Midbrain (tissue), 1 donor: ENCODE data around the gene JAG2.

Experiments
- DNase-seq: peaks from one replicate; lab custom pipeline; 2025; lab: John Stamatoyannopoulos, UW

Gene JAG2

DNA sequence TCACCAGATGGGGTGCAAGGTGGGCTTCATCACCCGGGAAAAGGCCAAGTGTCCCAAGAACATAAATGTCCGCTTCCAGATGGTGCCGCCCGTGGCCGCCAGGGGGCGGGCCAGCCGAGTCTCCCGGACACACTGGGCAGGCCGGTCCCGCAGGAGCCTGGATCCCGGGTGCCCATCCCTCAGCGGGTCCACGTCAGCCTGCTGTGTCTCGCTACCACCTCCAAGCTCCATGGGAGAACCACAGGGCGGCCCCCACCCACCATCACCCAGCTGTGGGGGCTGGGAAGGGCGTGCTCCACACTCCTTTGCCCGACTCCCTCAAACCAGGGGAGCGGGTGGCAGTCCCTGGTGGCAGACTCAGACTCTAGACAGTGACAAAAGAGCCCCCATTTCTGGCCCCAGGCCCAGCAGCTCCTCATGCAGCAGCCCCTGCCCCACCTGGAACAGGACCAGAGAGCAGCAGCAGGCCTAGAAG, 34.5 kb upstream of the JAG2 start:
- peak; percentile 61 for DNase-seq

DNA sequence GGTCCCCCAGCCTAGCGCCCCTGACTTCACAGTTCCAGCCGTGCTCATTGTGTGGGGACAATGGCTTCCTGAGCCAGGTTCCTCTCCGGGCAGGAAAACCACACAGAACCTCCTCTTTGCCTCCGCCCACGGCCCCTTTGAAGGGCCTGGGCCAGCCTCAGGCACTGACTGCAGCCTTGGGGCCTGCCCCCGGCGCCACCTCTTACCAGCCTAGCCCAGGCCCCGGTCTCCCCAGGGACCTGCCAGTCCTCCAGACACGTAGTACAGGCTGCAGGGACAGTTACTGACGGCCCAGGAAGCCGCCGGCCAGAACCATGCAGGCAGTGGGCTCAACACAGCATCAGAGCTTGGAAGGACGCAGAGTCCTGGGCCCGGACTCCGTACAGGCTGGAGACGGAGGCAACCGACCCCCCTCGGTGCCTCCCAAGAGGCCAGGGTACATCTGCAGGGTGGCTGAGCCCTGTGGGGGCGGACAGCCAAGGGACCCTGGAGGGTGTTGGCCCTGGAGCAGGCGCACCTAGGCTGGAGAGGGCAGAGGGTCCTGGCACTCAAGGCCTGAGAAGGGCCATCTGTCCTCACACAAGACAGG, 33.4 kb upstream of the JAG2 start:
- DNase-seq: no peak

- no peak for DNase-seq
Observed at GRCh38 chr14:105201156-105201924, 32.8 kb upstream of the JAG2 start.

- DNase-seq: no peak
Observed at GRCh38 chr14:105200641-105201040, 32.1 kb upstream of the JAG2 start.

DNA sequence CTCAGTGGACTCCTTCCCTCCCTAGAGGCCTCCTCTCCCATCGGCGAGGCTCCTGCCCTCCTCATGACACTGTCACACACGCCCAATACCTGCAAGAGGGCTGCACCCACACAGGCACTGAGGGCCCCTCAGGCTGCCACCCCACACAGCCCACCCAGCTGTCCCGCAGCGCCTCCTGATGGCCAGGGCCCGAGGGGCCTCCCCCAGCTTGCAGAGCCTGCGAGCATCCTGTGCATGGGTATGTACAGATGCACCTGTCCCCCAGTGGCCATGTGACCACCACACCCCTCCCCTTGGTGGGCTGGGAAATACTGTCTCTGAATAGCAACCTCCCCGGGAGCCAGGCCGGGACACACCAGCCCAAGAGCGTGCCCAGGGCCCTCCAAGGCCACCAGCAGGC, 31.5 kb upstream of the JAG2 start:
- DNase-seq: no peak

DNA sequence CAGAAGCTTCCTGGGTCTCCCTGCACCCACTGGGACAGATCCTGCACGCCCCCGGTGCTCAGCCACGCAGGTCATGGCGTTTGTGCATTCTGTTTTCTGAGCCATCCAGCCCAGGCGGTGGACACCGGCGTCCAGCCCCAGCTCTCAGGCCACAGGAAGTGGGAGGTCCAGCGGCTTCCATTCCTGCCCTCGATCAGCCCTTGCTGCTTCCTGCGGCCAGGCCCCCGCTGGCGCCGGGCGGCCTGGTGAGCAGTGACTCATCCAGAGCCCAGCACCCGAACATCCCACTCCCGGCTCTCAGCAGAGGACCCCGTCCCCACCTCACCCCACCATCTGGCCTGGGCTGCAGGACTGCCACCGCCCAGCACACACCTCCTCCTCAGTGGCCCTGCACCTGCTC, 30.5 kb upstream of the JAG2 start:
- no peak for DNase-seq

DNA sequence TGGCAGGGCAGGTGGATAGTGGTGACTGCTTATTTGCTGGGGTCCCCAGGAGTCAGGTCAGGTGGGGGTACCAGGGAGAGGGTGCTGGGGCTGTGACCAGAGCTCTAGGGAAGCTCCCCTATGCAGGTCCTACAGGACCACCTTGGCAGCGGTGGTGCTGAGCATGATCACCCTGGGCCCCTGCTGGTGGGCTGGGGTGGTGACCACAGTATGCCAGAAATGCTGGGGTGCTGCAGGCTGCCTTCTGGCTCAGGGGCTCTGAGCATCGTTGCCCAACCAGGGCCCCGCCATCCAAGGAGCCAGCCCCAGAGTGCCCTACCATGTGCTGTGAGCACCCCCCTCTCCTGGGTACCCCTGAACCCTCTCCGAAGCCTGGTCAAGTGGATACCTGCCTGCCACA, 30.0 kb upstream of the JAG2 start:
- DNase-seq: no peak

DNA sequence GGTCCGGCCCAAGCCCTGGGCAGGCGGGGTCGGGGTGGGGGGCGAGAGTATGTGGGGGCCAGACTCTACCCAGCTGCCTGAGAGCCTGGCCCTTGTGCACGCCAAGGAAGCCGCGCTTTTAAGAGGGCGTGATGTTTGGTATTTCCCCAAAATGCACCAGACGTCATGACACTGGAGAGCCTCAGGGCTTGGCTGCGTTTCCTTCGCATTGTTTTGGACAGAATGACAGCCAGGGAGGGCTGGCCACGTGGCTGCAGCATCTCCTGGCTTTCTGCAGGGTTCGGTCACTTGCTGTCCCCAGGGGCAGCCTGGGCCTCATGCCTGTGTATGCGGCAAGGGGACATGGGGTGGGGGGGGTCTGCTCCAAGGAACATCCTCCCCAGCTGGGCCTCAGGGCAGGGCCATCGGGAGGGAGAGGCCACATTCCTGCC, 28.6 kb upstream of the JAG2 start:
- DNase-seq: no peak

GRCh38 chr14:105196265-105196960, 27.8 kb upstream of the JAG2 start:
- no peak for DNase-seq

- DNase-seq: no peak
Observed at GRCh38 chr14:105195522-105196264, 27.1 kb upstream of the JAG2 start.

DNA sequence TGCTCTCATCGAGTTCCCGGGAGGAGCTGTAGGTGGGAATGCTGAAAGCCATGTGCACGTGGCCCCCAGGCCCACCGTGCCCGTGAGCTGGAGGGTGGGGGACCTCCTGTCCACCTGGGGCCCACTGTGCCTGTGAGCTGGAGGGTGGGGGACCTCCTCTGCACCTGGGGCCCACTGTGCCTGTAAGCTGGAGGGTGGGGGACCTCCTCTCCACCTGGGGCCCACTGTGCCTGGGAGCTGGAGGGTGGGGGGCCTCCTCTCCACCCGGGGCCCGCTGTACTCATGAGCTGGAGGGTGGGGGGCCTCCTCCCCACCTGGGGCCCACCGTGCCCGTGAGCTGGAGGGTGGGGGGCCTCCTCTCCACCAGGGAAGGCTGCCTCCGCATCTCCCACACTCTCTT, 26.5 kb upstream of the JAG2 start:
- no peak for DNase-seq

GRCh38 chr14:105193916-105194782, 25.6 kb upstream of the JAG2 start:
- no peak for DNase-seq

DNA sequence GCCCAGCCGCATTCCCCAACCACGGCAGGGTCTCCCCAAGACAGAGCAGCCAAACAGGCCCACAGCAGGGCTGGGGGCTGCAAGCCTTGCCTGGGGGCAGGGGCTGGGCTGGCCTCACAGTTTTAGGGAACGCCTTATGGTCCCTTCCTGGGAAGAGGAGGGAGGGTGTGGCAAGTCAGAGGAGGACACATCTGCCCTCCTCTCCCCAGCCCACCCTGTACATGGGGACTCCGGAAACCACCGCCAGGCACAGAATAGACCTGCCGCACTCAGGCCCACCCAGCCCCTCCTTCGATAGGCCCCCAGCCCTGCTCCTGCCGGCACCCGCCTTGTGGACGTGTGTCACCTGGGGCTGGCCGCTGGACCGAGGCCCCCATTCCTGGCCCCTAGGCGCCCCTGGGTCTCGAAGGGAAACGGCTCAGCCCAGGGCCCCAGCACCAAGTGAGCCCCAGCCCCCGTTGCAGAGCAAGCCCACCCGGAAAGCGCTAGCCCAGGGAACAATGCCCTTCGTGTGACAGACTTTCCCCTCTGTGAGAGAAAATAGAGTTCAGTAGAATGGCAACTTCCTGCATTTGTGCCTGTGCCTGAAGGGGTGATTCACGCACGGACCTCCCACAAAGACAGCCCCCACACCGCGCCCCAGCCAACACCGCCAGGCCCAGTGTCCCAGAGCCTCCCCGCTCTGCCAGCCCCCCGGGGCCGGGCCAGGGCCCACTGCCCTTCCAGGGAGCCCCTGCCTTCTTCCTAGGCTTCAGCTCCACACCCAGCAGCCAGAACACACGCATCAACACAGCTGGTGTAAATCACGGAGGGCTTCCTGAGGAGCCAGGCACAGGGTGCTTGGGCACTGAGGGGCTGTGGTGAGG, 24.5 kb upstream of the JAG2 start:
- no peak for DNase-seq

GRCh38 chr14:105187935-105188524, 19.5 kb upstream of the JAG2 start:
- DNase-seq: no peak

DNA sequence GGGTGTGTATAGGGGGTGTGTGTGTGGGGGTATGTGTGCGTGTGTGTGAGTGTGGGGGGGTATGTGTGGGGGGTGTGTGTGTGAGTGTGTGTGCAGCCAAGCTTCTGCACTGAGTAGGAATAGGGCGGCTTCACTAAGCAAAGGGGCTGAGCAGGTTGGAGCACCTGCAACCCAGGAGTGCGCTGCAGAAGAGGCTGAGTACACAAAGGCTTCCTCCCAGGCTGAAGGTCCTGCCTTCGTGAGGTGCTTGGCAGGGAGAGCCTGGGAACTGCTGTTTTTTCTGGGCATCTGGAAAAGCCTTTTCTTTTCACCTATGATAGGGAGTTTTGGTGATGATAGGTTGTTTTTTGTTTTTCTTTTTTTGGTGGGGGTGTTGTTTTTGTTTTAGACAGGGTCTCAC, 18.5 kb upstream of the JAG2 start:
- no peak for DNase-seq

- DNase-seq: no peak
Observed at GRCh38 chr14:105185973-105186372, 17.4 kb upstream of the JAG2 start.

DNA sequence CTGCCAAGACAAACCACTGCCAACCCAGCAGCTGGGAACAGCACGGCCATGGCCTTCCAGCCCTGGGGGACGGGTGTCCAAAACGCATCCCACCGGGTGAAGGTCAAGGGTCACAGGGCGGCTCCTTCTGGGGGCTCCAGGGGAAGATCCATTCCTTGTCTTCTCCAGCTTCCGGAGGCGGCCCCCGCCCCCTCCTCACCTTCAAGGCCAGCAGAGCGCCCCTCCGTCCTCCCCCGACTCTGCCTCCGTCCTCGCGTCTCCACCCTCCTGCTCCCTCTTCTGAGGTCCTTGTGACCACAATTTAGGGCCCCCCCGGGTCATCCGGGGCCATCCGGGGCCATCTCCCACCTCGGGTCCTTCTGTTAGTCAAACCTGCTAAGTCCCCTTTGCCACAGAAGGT, 16.4 kb upstream of the JAG2 start:
- no peak for DNase-seq

- no peak for DNase-seq
Observed at GRCh38 chr14:105184461-105184860, 15.9 kb upstream of the JAG2 start.

- no peak for DNase-seq
Observed at GRCh38 chr14:105182296-105183020, 13.9 kb upstream of the JAG2 start.
